Stimulated activated CD4-positive, alpha-beta T cell treated with anti-CD3 and anti-CD28 coated beads, Interleukin-1b, Interleukin-23, amount 100 ng/mL, for 48 hours (primary cell): ENCODE results near the gene DAB1.
"Not testable (repeated sequence)": the region's sequence is repeated elsewhere in the genome, so short reads cannot be mapped to it uniquely, and the experiment has no call there.

Source experiments
- DNase-seq: peaks from one replicate; pipeline ENCODE4 v3.0.0-alpha.2; 2020

DAB1 gene

GRCh38 chr1:57265104-57265503, 158.8 kb downstream of the DAB1 start:
- no peak for DNase-seq

- DNase-seq = no peak
Measured at GRCh38 chr1:57262472-57262871, 161.4 kb downstream of the DAB1 start.

- no peak for DNase-seq
Measured at GRCh38 chr1:57258557-57259325, 165.1 kb downstream of the DAB1 start.

- DNase-seq = no peak
Measured at GRCh38 chr1:57255945-57256344, 167.9 kb downstream of the DAB1 start.

- no peak for DNase-seq
Measured at GRCh38 chr1:57254022-57254421, 169.8 kb downstream of the DAB1 start.

- DNase-seq = no peak
Measured at GRCh38 chr1:57252597-57253294, 171.1 kb downstream of the DAB1 start.

- DNase-seq = no peak
Measured at GRCh38 chr1:57250021-57250420, 173.8 kb downstream of the DAB1 start.

- DNase-seq = no peak
Measured at GRCh38 chr1:57249511-57249910, 174.3 kb downstream of the DAB1 start.

GRCh38 chr1:57248830-57249229, 175.0 kb downstream of the DAB1 start:
- DNase-seq = no peak

- DNase-seq = no peak
Measured at GRCh38 chr1:57238233-57238781, 185.6 kb downstream of the DAB1 start.

GRCh38 chr1:57235730-57236510, 187.9 kb downstream of the DAB1 start:
- DNase-seq = no peak

- no peak for DNase-seq
Measured at GRCh38 chr1:57234459-57234858, 189.4 kb downstream of the DAB1 start.

GRCh38 chr1:57232500-57232899, 191.4 kb downstream of the DAB1 start:
- DNase-seq = no peak

- DNase-seq = no peak
Measured at GRCh38 chr1:57229998-57230397, 193.9 kb downstream of the DAB1 start.

- no peak for DNase-seq
Measured at GRCh38 chr1:57229076-57229475, 194.8 kb downstream of the DAB1 start.

- DNase-seq = no peak
Measured at GRCh38 chr1:57222801-57223200, 201.1 kb downstream of the DAB1 start.

GRCh38 chr1:57222307-57222706, 201.6 kb downstream of the DAB1 start:
- no peak for DNase-seq

- not testable (repeated sequence) for DNase-seq
Measured at GRCh38 chr1:57220905-57221304, 203.0 kb downstream of the DAB1 start.

GRCh38 chr1:57218487-57219079, 205.3 kb downstream of the DAB1 start:
- no peak for DNase-seq

GRCh38 chr1:57217905-57218304, 206.0 kb downstream of the DAB1 start:
- no peak for DNase-seq

GRCh38 chr1:57214951-57215575, 208.8 kb downstream of the DAB1 start:
- no peak for DNase-seq

- no peak for DNase-seq
Measured at GRCh38 chr1:57210881-57211280, 213.0 kb downstream of the DAB1 start.

GRCh38 chr1:57209495-57209894, 214.4 kb downstream of the DAB1 start:
- no peak for DNase-seq
